GM18499 (cell line): ENCODE data around the gene CIDEA.

Source experiments
- ATAC-seq: cut with Tn5 transposase; IDR thresholded peaks from one replicate; pipeline ENCODE4 v1.9.1; 2021; ENCODE audit warnings: moderate number of reproducible peaks; ENCODE audit not compliant: insufficient read depth, unreplicated experiment

CIDEA gene

DNA sequence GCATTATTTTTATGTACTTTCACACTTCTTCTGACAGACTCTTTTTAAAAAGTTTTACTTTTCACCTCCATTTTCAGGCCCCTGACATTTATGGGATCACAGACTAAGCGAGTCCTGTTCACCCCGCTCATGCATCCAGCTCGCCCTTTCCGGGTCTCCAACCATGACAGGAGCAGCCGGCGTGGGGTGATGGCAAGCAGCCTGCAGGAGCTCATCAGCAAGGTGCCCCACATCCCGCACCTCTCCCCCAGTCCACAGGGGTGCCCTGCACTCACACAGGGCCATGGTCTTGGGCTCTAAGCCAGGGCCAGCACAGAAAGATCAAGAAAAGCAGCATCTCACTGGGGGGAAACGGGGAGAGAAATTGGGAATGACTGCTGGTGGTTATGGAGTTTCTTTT lies 8.6 kb downstream of the CIDEA start:
- ATAC-seq, result no peak

DNA sequence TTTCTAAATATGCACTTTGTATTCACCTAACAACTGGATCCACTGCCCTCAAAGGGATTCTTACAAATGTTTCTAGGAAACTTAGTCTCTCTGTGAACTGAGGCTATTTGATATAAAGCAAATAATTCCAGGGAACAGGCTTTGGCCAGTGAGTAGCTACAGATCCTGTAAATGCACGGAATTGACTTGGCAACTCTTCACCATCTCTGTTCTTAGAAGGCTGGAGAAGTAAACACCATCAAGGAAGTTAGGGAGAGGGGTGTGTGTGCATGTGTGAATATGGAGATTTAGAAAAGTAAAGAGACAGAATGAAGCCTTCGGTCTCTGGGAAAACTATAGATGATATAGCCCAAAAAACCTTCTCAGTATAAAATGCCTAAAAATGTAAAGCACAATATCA lies 10.7 kb downstream of the CIDEA start:
- no peak for ATAC-seq

DNA sequence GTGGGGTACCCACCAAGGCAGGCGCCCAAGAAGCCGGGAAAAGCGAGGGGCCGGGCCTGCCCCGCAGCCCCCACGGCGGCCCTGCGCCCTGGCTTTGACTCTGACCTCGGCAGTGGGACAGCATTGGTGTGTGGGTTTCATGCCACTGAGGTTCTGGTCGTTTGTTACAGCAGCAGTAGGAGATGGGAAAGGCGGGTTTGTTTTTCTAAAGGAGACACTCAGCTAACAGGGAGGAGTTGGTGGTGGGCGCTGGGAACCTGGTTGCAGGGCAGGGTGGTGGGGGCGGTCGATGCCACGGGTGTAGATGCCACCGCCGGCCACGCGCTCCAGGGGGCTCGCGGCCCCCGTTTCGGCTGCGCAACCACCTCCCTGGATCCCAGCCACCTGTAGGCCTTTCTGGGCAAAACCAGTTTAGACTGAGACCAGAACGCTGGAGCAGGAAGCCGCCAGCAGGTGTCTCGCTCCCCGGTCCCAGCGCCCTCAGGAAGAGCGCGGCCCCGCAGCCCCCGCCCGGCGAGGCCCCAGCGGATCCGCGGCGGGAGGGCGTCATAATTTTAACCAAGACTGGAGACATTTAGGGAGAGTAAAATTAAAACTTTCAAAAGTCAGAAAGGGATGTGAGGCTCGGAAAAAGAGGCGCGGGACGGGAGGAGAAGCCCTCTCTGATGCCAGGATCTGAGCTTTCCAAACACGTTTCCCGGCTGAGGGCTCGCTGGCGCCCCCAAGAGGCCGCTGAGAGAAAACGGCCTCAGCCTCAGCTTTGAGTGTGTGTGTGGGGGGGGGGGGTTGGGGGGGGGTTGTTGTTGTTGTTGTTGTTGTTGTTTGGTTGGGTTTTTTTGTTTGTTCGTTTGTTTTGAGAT lies 17.4 kb downstream of the CIDEA start:
- ATAC-seq, result no peak

DNA sequence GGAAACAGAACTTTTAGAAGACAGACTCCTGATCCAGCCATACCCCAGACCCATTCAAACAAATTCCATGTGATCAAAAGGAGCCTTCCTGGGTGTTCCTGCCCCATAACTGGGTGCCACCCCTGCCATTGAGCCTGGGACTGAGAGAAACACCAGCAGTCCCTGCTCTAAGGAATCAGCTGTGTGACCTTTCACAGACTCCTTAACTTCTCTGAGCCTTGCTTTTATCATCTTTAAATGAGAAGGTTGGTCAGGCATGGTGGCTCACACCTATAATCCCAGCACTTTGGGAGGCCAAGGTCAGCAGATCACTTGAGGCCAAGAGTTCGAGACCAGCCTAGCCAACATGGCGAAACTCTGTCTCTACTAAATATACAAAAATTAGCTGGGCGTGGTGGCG lies 20.6 kb downstream of the CIDEA start:
- no peak for ATAC-seq

DNA sequence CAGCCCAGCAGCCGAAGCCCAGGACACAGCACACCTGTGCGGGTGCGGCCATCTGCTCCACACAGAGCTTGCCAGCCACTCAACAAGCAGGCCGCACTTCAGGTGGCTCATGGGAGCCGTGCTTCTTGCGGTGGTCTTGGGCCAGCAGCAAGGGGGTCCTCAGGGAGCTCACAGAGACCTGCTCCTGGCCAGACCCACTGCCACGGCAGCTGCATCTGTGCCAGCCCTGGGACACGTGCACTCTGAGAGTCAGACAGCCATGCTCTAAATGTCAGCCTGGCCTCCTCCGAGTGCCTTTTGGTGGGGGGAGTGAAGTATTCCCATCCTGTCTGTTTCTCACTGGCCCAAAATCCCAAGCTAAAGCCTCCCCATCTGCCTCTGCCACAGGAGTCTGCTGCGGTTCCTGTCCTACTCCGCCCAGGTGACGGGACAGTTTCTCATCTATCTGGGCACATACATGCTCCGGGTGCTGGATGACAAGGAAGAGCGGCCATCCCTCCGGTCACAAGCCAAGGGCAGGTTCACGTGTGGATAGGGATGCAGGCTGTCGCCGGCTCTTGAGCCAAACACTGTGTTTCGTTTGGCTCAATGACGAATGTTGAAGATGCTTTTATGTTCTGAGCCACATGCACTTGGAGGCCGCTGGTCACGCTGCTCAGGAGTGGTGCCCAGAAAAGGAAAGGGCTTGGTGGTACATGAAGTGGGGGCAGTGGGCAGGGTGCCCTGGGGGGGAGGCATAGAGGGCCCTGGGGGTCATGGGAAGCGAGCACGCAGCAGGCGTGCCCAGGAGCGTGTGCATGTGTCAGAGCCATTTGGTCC lies 22.8 kb downstream of the CIDEA start:
- no peak for ATAC-seq

DNA sequence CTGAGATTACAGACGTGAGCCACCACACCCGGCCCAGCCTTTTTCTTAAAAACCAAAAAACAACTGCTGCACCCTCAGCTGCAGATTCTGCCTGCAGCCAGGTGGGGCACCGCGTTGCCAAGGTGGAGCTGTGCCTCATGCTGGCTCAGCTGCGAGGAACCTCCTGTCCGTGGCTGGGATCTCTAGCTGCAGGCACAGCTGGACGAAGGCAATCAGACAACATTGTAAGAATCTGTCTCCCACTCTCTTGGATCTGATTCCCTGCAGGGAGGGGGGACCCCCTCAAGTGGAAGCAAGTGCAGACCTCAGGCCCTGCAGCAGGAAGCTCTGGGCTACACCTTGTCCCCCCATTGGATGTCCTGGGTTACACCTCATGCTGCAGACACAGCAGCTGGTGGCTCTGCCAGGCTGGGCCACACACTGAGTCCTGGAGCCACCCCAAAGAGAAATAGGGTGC lies 24.1 kb downstream of the CIDEA start:
- ATAC-seq, result no peak

DNA sequence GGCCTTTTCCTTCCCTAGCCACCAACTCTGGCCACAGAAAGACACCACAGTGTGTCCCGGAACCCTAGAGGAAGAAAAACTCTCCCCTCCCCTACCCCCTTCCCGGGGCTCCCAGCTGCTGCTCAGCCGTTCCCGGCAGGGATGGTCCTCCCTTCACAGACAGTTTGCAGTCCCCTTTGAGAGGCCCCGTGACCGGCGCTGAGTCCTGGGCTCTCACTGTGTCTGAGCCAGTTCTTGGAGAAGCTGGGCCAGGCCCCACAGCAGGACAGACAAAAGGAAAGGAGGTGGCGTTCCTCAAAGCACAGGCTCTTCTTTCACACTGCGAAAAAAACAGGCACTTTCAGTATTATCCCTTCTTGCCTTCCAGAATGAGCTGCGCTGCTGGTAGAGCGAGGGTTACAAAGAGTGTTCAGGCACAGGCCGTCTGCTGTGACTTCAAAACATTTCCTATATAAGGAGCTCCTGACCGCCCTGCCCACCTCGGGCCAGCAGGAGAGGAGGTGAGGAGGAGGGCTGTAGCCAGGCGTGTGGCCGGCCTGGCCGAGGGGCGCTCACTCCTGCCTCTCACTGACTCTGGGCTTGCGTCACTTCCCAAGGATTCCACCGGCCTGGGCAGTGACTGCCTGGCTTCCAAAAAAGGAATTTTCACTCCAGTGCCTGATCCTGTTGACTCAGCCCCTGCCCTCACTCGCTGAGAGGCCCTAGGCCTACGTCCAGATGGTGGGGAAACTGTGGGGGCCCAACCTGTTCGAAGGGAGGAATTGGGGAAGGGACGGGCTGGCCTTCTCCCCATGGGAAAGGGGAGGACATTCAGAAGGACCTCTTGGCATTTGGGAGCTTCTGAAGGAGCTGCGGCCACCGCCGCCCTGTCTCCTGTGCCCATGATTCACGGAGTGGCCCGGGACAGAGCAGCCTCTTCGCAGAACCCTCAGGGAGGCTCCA lies 24.9 kb downstream of the CIDEA start:
- ATAC-seq, result no peak

DNA sequence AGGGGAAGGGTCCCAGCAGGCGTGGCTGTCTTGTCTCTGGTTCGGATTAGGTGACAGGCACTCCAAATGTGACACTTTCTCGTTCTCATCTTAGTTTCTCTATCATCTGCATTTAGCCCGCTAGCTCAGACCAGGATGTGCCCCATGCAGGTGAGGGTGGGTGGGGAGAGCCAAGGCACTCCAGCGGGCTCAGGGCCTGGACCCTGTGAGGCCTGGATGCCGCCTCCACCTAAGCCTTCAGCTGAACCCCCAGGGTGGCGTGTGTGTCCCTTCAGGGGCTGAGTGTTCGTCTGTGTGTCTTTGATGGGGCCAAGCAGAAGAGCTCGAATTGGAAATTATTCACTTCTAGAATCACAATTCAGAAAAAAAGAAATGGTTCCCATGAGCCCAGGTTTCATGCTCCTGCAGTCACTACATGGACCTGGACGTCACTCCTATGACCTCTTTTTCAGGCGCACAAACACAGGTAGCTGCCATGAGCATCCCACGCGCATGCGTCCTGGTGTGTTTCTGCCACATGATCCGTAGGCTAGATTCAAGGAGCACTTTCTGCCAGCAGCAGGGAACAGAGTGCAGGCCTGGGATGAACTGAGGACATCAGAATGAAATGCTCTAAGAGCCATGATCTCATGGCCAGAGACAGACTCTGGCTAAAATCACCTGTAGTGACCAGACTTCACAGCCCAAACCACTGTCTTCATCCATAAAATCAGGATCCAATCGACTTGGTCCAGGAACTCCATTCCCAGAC lies 25.8 kb downstream of the CIDEA start:
- no peak for ATAC-seq

DNA sequence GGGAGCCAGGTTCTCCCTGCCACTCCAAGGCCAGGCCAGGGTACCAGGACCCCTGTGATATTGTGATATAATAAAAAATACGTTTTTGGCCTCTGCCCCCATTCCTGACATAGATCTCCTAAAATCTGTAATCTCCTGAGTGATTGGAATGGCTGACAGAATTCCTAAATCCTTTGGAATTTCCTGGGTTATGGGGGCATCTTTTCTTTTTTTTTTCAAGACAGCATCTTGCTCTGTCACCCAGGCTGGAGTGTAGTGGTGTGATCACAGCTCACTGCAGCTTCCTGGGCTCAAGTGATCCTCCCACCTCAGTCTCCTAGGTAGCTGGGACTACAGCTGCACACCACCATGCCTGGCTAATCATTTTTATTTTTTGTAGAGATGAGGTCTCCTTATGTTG lies 27.7 kb downstream of the CIDEA start:
- no peak for ATAC-seq

DNA sequence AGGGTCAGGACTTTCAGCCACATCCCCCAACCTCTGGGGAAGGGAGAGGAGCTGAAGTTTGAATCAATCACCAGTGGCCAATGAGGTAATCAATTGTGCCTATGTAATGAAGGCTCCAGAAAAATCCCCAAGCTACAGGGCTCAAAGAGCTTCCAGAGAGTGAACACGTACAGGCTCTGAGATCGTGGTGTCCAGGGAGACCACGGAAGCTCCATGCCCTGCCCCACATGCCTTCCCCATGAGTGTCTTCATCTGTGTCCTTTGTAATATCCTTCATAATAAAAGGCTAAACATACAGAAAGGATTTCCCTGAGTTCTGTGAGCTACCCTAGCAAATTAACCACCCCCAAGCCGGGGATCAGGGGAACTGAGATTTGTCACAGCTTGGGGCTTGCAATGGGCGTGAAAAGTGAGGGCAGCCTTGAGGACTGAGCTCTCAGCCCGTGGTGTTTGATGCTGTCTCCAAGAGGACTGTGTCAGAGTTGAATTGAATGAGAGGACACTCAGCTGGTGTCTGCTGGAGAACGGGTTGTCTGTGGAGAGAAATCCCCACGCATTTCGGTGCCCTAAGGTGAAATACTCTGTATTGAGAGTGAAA lies 28.4 kb downstream of the CIDEA start:
- ATAC-seq, result no peak

DNA sequence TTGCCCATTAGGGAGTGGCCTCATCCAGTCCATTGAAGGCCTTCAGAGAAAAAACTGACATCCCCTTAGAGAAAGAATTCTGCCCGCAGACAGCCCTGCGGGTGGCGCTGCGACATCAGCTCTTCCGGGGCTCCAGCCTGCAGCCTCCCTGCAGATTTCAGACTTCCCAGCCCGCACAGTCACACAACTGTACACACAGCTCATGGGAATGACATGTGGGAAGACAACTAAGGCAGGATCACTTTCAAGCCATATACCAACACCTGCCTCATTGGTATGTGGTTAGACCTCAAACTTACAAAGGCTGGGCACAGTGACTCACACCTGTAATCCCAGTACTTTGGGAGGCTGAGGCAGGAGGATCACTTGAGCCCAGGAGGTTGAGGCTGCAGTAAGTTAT lies 29.1 kb downstream of the CIDEA start:
- no peak for ATAC-seq

DNA sequence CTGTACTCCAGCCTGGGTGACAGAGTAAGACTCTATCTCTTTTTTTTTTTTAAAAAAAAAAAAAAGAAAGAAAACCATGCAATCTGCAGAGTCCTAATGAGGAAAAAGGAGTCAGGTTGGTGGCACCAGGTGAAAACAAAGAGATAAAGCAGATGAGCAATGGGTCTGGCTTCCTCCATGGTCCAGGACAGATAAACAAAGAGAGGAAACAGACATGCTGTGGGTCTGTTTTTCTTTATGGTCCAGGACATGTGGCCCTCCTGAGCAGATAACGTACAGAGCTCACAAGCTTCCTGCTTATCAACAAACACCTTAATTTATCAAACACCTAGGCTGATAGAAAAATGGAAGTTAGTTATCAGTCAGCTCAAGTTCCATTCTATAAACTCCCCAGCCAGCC lies 29.5 kb downstream of the CIDEA start:
- no peak for ATAC-seq

DNA sequence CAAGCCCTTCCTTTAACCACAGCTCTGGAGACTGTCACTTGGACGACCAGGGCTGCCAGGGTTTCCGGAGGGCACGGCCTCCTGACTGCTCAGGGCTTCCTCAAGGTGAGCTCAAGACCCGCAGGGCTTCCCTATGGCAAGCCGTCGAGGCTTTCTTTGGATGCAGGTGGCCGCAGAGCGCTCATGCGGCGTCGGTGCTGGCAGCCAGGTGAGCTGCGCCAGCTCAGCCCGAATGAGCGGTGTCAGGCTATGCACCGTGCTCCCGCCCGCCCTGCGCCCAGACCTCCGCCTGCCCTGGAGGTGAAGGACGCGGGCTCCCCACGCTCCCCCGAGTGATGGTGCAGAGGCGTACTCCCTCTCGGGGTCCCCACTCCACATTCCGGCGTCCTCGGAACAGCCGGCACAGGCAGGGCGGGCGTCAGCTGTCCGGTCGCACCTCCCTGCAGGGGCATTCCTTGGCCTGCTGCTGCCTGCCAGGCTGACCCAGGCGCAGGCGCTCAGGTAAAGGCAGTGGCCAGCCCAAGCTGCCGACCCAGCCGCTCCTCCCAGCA lies 33.0 kb downstream of the CIDEA start:
- no peak for ATAC-seq

DNA sequence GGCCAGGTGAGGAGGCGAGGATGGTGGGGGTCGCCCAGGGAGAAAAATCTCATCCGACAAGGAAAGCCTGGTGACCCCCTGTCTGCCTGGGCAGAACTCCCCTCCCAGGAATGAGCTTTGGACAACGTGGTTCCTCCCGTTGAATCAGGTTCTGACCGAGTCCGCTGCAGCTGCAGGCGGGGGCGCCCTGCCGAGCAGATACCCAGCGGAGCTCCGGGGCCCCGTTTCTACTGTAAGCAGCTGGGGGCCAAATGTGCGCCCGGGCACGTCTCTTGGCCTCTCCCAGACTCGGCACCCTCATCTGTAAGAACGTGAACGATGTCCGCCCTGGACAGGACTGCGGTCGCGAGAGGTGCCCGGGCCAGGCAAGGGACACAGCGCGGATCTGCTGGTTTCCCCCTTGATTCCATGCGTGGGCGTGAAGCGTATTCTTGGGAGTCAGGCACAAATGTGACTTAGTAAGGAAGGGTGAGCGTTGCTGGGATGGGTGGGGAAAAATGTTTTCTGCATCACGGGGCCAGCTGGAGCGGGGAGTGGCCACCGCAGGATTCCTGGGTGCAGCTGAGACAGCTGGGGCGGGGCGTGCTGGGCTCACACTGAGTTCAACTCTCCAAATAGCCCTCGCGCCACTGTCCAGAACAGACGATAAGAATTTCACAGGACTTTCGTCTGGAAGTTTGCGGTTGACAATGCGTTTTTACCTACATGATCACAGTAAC lies 33.7 kb downstream of the CIDEA start:
- no peak for ATAC-seq

DNA sequence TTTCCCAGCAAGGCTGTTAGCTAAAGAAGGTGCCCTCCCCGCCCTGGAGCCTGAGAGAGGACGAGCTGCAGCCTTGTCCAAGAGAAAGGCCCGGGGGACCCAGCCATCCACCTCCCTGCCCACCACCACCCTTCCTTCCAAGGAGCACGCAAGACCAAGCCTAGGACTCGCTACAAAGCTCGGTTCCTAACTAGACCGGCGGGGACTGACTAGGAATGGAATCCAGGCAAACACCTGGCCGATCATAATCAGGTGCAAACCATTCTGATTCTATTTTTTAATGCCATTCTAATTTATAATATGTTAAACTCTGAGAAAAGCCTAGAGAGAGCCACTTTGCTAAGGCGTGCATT lies 34.2 kb downstream of the CIDEA start:
- ATAC-seq, result no peak

DNA sequence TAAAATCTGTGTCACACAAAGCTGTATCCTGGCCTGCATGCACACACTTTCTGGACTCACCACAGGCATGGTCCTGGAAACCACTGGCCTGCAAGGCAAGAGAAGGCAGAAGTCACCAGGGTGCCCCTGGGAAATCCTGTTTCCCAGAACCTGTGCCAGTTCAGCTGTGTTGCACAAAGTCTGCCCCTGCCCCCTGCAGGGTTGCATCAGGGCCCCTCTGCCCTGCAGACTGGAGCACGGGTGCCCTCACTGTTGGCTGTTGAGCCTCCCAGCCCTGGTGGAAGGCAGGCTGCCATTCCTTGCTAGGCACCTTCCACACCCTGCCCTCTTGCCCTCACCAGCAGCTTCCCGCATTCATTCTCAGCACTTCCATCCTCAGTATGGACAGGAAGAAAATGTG lies 35.9 kb downstream of the CIDEA start:
- no peak for ATAC-seq

DNA sequence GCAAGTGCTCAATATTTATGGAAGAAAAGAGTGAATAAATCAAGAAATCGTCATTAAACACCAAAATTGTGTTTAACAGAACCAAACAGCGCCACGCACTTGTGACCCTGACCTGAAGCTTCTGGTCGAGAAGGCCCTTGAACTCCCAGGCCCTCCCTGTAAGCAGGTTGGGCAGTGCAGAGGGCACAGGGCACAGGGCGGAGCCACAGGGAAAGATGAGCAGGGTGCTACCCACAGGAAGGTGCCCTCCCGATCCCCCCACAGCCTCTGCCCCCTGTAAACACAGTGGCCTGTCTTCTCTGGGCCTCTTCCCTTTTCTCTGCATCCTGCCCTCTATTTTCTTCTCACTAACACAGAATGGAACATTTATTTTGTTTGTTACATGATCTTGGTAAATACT lies 37.0 kb downstream of the CIDEA start:
- ATAC-seq, result no peak

DNA sequence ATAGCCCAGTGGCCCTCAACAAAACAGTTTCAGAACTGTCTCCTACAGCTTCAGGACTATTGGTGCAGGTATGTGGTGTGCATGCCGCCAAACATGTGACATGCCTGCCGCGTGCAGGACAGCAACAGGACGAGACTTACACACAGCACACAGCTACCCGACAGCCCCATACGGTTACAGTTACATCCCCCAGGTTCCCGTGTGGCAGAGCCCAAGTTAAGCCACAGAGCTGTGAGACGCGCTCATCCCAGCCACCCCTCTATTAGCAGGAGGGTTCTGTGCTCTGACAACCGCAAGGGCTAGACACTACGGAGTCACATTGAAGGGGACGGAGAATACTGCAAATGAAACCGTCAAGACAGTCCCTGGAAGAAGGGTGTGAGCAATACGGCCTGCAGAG lies 37.5 kb downstream of the CIDEA start:
- ATAC-seq, result no peak

DNA sequence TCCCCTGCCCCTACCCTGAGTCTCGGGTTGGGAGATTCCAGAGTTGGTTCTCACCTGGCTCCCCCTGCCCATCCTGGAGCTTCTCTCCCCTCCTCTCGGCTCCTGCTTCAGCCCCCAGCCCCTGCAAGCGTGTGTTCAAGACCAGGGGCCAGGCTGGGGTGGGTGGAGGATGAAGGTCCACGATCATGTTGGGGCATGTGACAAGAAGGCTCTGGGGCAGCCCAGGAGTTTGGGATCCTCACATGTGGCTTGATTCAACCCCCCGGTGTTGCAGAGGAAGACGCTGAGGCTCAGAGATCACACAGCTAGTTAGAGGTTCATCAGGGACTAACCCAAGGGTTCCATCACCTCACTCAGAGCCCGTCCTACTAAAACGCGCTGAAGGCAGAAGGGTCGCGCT lies 39.7 kb downstream of the CIDEA start:
- no peak for ATAC-seq
